GM21390 (cell line): ENCODE results near the gene KAT2B.
A peak's percentile ranks its signal among the peaks of the same experiment; 100 is the strongest.
"Not testable (repeated sequence)": the region's sequence is repeated elsewhere in the genome, so short reads cannot be mapped to it uniquely, and the experiment has no call there.

Experiments used
- ATAC-seq: cut with Tn5 transposase; IDR thresholded peaks from one replicate; pipeline ENCODE4 v1.9.1; 2021; ENCODE audit not compliant: unreplicated experiment

KAT2B gene

GRCh38 chr3:20039765-20040547, at the start of gene KAT2B:
KAT2B (plus strand) TSS chr3:20040446; CDS start chr3:20040478, 32 bp downstream.
- peak; percentile 59 for ATAC-seq

GRCh38 chr3:19994796-19995195, 45.5 kb upstream of the KAT2B start:
- ATAC-seq = no peak

GRCh38 chr3:19997502-19997901, 42.7 kb upstream of the KAT2B start:
- ATAC-seq = no peak

GRCh38 chr3:20001932-20002331, 38.3 kb upstream of the KAT2B start:
- no peak for ATAC-seq

- no peak for ATAC-seq
Measured at GRCh38 chr3:20007960-20008359, 32.3 kb upstream of the KAT2B start.

- ATAC-seq = no peak
Measured at GRCh38 chr3:20008646-20009045, 31.6 kb upstream of the KAT2B start.

- ATAC-seq = no peak
Measured at GRCh38 chr3:20012164-20012563, 28.1 kb upstream of the KAT2B start, which contains the start of gene PP2D1. PP2D1 (minus strand) TSS chr3:20012264; CDS start chr3:20012072, 192 bp downstream.

- no peak for ATAC-seq
Measured at GRCh38 chr3:20013396-20013795, 26.9 kb upstream of the KAT2B start.

GRCh38 chr3:20015525-20015924, 24.7 kb upstream of the KAT2B start:
- no peak for ATAC-seq

GRCh38 chr3:20016076-20016475, 24.2 kb upstream of the KAT2B start:
- ATAC-seq = not testable (repeated sequence)

- ATAC-seq = no peak
Measured at GRCh38 chr3:20022954-20023622, 17.2 kb upstream of the KAT2B start.

GRCh38 chr3:20023623-20024405, 16.4 kb upstream of the KAT2B start:
- ATAC-seq = no peak

GRCh38 chr3:20027136-20027535, 13.1 kb upstream of the KAT2B start:
- no peak for ATAC-seq

- no peak for ATAC-seq
Measured at GRCh38 chr3:20028905-20029331, 11.3 kb upstream of the KAT2B start.

GRCh38 chr3:20031939-20032338, 8.3 kb upstream of the KAT2B start:
- not testable (repeated sequence) for ATAC-seq

- no peak for ATAC-seq
Measured at GRCh38 chr3:20035019-20035418, 5.2 kb upstream of the KAT2B start.

- ATAC-seq = no peak
Measured at GRCh38 chr3:20037255-20037996, 2.8 kb upstream of the KAT2B start.

- no peak for ATAC-seq
Measured at GRCh38 chr3:20038699-20039465, 1.4 kb upstream of the KAT2B start.

- ATAC-seq = no peak
Measured at GRCh38 chr3:20039466-20039764, 831 bp upstream of the KAT2B start.

GRCh38 chr3:20040548-20041196, 426 bp downstream of the KAT2B start:
- ATAC-seq = peak; percentile 40
